Left ventricle myocardium inferior (tissue), 1 donor: Measurements from ENCODE around the gene TYMP. TPM values are rescaled to one million over a fixed set of nuclear protein-coding genes. Genes with fewer than 3 reads are reported as not detected.

Source experiments
- DNase-seq: peaks from one replicate; pipeline ENCODE4 v3.0.0-alpha.2; 2020
- H3K27ac ChIP-seq: fragments of 200-600 bp; replicated peaks from 2 replicates; pipeline ENCODE4 v1.8.0; 2021
- H3K27me3 ChIP-seq: fragments of 200-600 bp; 2 replicates; pipeline ENCODE4 v1.8.0; 2021; ENCODE audit warnings: low read depth
- H3K36me3 ChIP-seq: fragments of 200-600 bp; 2 replicates; pipeline ENCODE4 v1.8.0; 2021
- H3K4me1 ChIP-seq: fragments of 200-600 bp; 2 replicates; pipeline ENCODE4 v1.8.0; 2021
- H3K4me3 ChIP-seq: fragments of 200-600 bp; 2 replicates; pipeline ENCODE4 v1.8.0; 2021; ENCODE audit warnings: mild to moderate bottlenecking, moderate library complexity
- H3K9me3 ChIP-seq: fragments of 200-600 bp; replicated peaks from 2 replicates; pipeline ENCODE4 v1.8.0; 2021
- intact Hi-C: fragments of 100-400 bp; cut with micrococcal nuclease; formaldehyde crosslinking; loops from one replicate; pipeline ENCODE4 v1.11.0; 2022
- total RNA-seq: library from RNA; stranded (reverse); fragmentation: NEBNext Ultra II Directional; extraction: Animal tissue kit (Norgen Biotek cat#: 25700); gene quantifications from one replicate; pipeline ENCODE4 v1.2.1, GENCODE V29; 2021
- TF ChIP-seq, protein P1 (sequence below): fragments of 200-600 bp; IDR thresholded peaks from 2 replicates; pipeline ENCODE4 v1.8.0; 2021; ENCODE audit warnings: antibody characterized with exemption, mild to moderate bottlenecking, borderline replicate concordance
- donor health status: DM: no; HTN: yes; CAD: no; lungs with severe emphysema.

Gene TYMP
- total RNA-seq, 1 donor from 2014 or later, result 11.6 TPM

DNA sequence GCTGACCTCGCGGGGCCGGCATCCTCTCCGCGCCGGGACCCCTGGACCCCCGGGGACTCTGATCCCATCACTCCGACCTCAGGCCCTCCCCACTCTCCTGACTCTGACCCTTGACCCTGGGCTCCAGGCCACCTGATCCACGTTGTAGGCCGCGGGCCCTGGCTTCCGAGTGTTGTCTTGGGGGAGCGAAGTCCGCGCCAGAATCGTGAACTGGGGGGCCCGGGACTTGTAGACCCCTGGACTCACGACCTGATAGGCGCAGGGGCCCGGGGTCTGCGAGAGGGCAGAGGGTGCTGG is 716 bp upstream of the TYMP start:
- Histone ChIP-seq H3K27me3 (peaks cover 65% of the 10 kb centered on the region), H3K36me3 (no peaks in the 10 kb centered on the region), H3K4me1 (peaks cover 73% of the 10 kb centered on the region), H3K27ac (peak overlapping the region; percentile 94), H3K9me3 (no peaks in the 10 kb centered on the region), H3K4me3 (peak overlapping the region; percentile 74)
- peak; percentile 52 for DNase-seq
- TF ChIP-seq, protein P1, sequence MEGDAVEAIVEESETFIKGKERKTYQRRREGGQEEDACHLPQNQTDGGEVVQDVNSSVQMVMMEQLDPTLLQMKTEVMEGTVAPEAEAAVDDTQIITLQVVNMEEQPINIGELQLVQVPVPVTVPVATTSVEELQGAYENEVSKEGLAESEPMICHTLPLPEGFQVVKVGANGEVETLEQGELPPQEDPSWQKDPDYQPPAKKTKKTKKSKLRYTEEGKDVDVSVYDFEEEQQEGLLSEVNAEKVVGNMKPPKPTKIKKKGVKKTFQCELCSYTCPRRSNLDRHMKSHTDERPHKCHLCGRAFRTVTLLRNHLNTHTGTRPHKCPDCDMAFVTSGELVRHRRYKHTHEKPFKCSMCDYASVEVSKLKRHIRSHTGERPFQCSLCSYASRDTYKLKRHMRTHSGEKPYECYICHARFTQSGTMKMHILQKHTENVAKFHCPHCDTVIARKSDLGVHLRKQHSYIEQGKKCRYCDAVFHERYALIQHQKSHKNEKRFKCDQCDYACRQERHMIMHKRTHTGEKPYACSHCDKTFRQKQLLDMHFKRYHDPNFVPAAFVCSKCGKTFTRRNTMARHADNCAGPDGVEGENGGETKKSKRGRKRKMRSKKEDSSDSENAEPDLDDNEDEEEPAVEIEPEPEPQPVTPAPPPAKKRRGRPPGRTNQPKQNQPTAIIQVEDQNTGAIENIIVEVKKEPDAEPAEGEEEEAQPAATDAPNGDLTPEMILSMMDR, result no peak
- intact Hi-C loops, result no loop called here

DNA sequence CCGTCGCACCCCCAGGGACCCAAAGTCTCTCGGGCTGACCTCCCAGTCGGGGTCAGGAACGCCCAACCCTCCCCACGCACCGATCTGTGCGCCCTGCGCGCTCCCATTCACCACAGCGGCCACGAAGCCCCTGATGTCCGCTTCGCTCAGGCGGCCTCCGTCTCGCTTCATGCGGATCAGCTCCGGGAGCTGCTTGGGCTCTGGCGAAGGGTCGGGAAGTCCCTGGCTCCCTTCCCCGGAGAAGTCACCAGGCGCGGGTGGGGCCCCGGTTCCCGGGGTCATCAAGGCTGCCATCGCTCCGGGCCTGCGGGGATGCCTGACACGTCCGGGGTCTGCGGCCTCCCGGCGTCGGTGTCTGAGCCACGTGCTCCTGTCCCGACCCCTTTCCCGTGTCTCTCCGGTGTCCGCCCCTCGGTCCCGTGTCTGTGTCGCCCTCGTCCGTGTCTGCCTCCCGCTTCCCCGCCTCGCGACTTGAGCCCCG is 356 bp downstream of the TYMP start:
- Histone ChIP-seq H3K36me3 (no peaks in the 10 kb centered on the region), H3K4me3 (peak overlapping the region; percentile 74), H3K27me3 (peaks cover 55% of the 10 kb centered on the region), H3K9me3 (no peaks in the 10 kb centered on the region), H3K4me1 (peaks cover 82% of the 10 kb centered on the region), H3K27ac (peak overlapping the region; percentile 94)
- DNase-seq, result no peak
- TF ChIP-seq, protein P1, result no peak
- intact Hi-C loops, result no loop called here

DNA sequence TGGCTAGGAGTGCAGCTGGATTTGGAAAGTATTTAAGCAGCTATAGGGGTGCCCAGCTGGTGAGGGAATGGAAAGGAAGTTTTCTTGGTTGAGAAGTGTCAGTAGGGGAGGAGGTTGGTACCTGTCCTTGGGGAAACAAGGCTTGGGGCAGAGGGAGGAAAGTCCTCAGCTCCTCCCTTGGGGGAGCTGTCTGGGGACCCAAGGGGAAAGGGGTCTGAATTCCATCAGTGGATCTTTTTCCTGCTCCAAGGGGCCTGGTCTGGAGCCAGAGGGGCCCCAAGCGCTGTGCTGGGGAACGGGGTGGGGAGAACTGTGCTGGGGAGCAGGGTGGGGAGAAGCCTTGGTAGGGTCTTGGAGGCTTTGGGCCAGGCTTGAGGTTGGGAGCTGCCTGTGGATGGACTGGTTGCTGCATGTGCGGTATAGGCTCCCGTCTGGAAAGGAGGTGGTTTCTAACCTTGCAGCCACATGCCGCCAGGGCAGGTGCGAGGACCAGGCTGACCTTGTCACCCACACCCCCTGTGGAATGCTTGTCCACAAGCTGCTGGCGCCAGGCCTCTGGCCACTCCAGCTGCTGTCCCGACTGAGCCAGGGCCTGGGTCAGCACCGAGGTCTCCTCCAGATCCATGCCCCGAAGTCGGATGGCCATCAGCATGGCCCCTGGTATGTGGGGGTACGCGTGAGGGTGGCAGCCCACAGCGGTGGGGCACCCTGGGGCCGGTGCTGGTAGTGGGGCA is 963 bp downstream of the TYMP start:
- no peaks in the 10 kb centered on the region for H3K9me3 ChIP-seq
- H3K4me1 ChIP-seq, result peaks cover 88% of the 10 kb centered on the region
- H3K27ac ChIP-seq, result peak overlapping the region; percentile 94
- intact Hi-C loops, result no loop called here
- peaks cover 49% of the 10 kb centered on the region for H3K27me3 ChIP-seq
- peaks cover 3% of the 10 kb centered on the region for H3K36me3 ChIP-seq
- TF ChIP-seq, protein P1, result no peak
- DNase-seq, result no peak
- H3K4me3 ChIP-seq, result peak overlapping the region; percentile 74

DNA sequence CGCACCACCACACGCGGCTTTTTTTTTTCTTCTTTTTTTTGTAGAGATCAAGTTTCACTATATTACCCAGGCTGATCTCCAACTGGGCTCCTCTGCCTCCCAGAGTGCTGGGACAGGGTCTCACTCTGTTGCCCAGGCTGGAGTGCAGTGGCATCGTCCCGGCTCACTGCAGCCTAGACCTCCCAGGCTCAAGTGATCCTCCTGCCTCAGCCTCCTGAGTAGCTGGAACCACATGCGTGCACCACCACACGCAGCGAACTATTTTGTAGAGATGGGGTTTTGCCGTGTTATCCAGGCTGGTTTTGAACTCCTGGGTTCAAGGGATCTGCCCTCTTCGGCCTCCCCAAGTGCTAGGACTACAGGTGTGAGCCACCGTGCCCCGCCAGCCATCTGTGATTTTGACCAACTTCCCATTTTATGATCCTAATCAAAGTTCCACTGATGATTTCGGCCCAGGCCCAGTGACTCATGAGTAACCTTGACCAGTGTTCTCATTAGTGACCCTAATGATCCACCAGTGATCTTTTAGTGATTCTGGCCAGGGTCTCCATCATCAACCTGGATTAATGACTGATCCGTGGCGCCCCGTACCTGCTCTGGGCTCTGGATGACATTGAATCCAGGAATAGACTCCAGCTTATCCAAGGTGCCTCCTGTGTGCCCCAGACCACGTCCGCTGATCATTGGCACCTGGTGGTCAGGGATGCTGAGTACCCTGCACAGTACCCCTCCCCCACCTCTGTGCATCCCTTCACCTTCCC is 1.7 kb downstream of the TYMP start:
- H3K27ac ChIP-seq, result peak overlapping the region; percentile 94
- peaks cover 41% of the 10 kb centered on the region for H3K27me3 ChIP-seq
- H3K36me3 ChIP-seq, result peaks cover 11% of the 10 kb centered on the region
- H3K9me3 ChIP-seq, result no peaks in the 10 kb centered on the region
- TF ChIP-seq, protein P1, result no peak
- H3K4me3 ChIP-seq, result no peak overlapping the region
- peaks cover 94% of the 10 kb centered on the region for H3K4me1 ChIP-seq
- intact Hi-C loops, result no loop called here
- DNase-seq, result no peak

DNA sequence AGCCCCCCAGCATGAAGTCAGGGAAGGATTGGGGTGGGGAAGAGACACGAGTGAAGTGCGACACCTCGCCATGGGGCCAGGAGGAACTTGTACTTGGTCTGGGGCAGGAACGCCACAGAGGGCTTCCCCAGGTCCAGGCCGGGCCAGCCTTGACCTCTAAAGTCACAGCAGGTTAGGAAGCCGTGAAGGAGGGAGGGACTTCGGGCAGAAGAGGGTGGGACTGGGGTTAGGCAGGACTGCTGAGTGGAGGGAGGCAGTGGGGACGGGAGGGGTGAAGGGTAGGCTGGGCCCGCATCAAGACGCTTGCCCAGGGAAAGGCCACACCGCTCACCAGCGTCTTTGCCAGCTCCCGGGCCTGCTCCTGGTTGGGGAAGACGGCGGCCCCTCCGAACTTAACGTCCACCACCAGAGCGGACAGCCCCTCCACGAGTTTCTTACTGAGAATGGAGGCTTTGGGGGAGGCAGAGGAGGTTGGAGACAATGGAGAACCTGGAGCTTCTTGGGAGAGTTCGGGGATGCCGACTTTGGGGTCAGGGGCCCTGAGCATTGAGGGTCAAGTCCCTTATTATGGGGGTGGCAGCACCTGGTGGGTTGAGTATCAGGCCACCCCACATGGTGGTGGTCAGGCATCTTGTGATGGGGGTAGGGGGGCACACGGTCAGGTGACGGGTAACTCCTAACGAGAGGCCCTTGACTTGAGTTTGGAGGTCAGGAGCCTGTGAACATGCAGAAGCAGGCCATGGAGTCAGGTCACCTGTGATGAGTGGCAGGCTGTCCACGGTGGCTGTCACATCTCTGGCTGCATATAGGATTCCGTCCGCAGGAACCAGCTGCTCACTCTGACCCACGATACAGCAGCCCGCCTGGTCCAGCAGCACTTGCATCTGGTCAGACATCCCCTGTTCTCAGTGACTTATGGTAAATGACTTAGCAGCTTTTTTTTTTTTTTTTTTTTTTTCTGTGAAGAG is 2.7 kb downstream of the TYMP start:
- Histone ChIP-seq H3K36me3 (peaks cover 20% of the 10 kb centered on the region), H3K4me3 (peak overlapping the region; percentile 79), H3K27me3 (peaks cover 31% of the 10 kb centered on the region), H3K9me3 (no peaks in the 10 kb centered on the region), H3K27ac (peak overlapping the region; percentile 97), H3K4me1 (peaks cover 85% of the 10 kb centered on the region)
- TF ChIP-seq, protein P1, result no peak
- DNase-seq, result peak; percentile 65
- intact Hi-C loops, result no loop called here
